Fibroblast of lung (primary cell): ENCODE results near the gene RMND5B.

Experiments
- CTCF ChIP-seq, 2 donors: IDR thresholded peaks in 1 of 2; conservative IDR thresholded peaks in 1 of 2; 1 replicate in 1 of 2; 2 replicates in 1 of 2; pipeline ENCODE4 v1.5.1; 2011 to 2012; ENCODE audit warnings: low read length in 2 of 2, control low read depth in 1 of 2, inconsistent platforms in 1 of 2, low read depth in 1 of 2, mild to moderate bottlenecking in 1 of 2
- EZH2 ChIP-seq: IDR thresholded peaks from 2 replicates; pipeline ENCODE4 v1.5.1; 2012; ENCODE audit warnings: low read length, control low read depth, mild to moderate bottlenecking; ENCODE audit errors: missing control alignments

GRCh38 chr5:178119915-178120606, 10.8 kb upstream of the RMND5B start:
- no peak for TF ChIP-seq CTCF (conservative IDR thresholded peaks at IDR 0.05 in 1 of 2, IDR thresholded peaks at IDR 0.05 in 1 of 2; ENCODE audit: low read depth in 1 of 2, low read length in 2 of 2)
- no peak for TF ChIP-seq EZH2
